Activated CD8-positive, alpha-beta T cell treated with anti-CD3 and anti-CD28 coated beads for 36 hours (primary cell): Measurements from ENCODE around the gene PPDPF. TPM values are rescaled to one million over a fixed set of nuclear protein-coding genes. Genes with fewer than 3 reads are reported as not detected.

Experiments used
- ATAC-seq: fragments of 200-7000 bp; cut with Tn5 transposase; one replicate; pipeline ENCODE4 v1.10.0; 2021; ENCODE audit warnings: mild to moderate bottlenecking, moderate library complexity
- CTCF ChIA-PET: fragments of 350-600 bp; sonication (Branson Sonifier 250); formaldehyde crosslinking; loops from one replicate; lab custom pipeline; 2021; ENCODE audit warnings: antibody characterized with exemption; lab: Charles Lee
- POLR2A ChIA-PET: fragments of 350-600 bp; sonication (Branson Sonifier 250); formaldehyde crosslinking; loops from one replicate; lab custom pipeline; 2021; ENCODE audit warnings: antibody characterized with exemption; lab: Charles Lee
- DNase-seq: peaks from one replicate; pipeline ENCODE4 v3.0.0-alpha.2; 2020
- H3K27ac Mint-ChIP-seq: one replicate; pipeline ENCODE4 v1.8.0; 2021; ENCODE audit warnings: mild to moderate bottlenecking, mixed read lengths
- H3K27me3 Mint-ChIP-seq: one replicate; pipeline ENCODE4 v1.8.0; 2021; ENCODE audit warnings: mixed read lengths
- H3K36me3 Mint-ChIP-seq: one replicate; pipeline ENCODE4 v1.8.0; 2021; ENCODE audit warnings: low read depth, mixed read lengths
- H3K4me1 Mint-ChIP-seq: one replicate; pipeline ENCODE4 v1.8.0; 2021; ENCODE audit warnings: low read depth, mixed read lengths
- H3K4me3 Mint-ChIP-seq: one replicate; pipeline ENCODE4 v1.8.0; 2021; ENCODE audit warnings: mild to moderate bottlenecking, moderate library complexity, mixed read lengths
- H3K9me3 Mint-ChIP-seq: one replicate; pipeline ENCODE4 v1.8.0; 2021; ENCODE audit warnings: mixed read lengths
- CTCF ChIP-seq: fragments of 200-600 bp; IDR thresholded peaks from one replicate; pipeline ENCODE4 v1.8.0; 2022; ENCODE audit warnings: antibody characterized with exemption, mild to moderate bottlenecking
- intact Hi-C: fragments of 100-400 bp; cut with micrococcal nuclease; formaldehyde crosslinking; loops from one replicate; pipeline ENCODE4 v1.10.0; 2022
- total RNA-seq, 2 experiments: library from RNA; stranded (reverse); gene quantifications; one replicate each; pipeline ENCODE4 v1.2.3, GENCODE V29; 2021

PPDPF gene
- total RNA-seq, 2 experiments from 2014 or later = 193 to 226 TPM

DNA sequence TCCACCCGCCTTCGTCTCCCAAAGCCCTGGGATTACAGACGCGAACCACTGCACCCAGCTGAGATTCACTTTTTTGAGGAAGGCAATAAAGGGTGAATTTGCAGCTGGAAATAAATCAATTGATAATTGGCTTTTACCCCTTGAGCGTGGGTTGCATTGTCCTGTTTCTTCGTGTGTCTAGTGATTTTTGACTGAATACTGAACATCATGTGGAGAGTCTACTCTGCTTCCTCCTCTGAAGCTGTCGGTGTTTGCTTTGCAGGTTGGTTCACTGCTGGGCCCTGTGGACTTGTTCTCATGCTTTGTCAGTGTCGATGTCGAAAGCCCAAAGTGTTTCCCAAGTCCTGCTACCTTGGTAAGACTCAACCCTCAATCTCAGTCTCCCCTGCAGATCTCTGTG is 15.9 kb upstream of the PPDPF start:
- intact Hi-C loops = no loop called here
- no peak for ATAC-seq
- H3K27ac Mint-ChIP-seq = no peak overlapping the region
- H3K4me1 Mint-ChIP-seq = peaks cover 14% of the 10 kb centered on the region
- DNase-seq = no peak
- no peak for TF ChIP-seq CTCF
- peaks cover 14% of the 10 kb centered on the region for H3K9me3 Mint-ChIP-seq
- ChIA-PET CTCF (interaction anchor here (2.2 kb wide), 1 partner anchor 9 kb away, joined by 12 read pairs; no protein-coding TSS in a partner anchor), POLR2A (interaction anchor here (1.7 kb wide), 1 partner anchor 16 kb away, joined by 4 read pairs; the partner anchor contains the start of gene PPDPF)
- H3K4me3 Mint-ChIP-seq = no peak overlapping the region
- no peaks in the 10 kb centered on the region for H3K36me3 Mint-ChIP-seq
- H3K27me3 Mint-ChIP-seq = peaks cover 36% of the 10 kb centered on the region

DNA sequence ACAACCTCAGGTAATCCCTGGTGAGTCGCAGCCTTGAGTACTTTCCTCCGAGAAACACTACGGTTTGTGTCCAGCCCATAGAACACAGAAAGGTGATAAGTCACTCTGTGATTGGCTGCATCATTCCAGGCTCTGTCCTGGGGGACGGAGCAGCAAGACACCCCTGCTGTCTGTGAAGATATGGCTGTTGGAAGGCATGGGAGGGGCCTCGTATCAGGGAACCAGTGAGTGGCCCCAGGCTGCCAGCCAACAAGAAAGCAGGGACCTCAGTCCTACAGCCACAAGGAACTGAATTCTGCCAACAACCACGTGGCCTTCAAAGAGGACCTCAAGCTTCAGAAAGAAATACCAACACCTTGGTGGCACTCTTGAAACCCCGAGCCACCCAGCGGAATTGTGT is 15.3 kb upstream of the PPDPF start:
- no peak for DNase-seq
- intact Hi-C loops = no loop called here
- CTCF ChIA-PET = interaction anchor here (1.3 to 2.2 kb wide), 2 partner anchors 9 to 282 kb away, joined by 3 to 12 read pairs; no protein-coding TSS in a partner anchor
- Mint-ChIP-seq H3K9me3 (peaks cover 14% of the 10 kb centered on the region), H3K36me3 (no peaks in the 10 kb centered on the region), H3K4me3 (no peak overlapping the region), H3K27me3 (peaks cover 38% of the 10 kb centered on the region), H3K4me1 (peaks cover 14% of the 10 kb centered on the region), H3K27ac (no peak overlapping the region)
- POLR2A ChIA-PET = no interaction called here
- ATAC-seq = no peak
- TF ChIP-seq CTCF = no peak

DNA sequence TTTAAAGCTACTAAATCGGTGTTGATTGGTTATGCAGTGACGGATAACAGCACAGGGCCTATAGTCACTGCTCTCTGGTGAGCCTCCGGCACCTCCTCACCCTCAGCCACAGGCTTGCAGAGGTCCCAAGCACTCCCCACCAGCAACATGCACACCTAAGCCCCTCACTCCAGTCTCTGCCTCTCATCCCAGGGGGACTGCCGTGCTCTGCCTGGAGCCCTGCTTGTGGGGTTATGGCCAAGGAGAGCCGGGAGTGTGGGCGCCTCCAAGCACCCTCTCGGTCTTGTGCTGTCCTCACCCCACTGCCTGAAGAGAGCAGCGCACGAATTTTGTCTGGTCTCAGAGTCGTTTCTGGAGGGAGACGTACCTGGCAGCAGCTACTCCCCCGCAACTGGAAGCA is 14.8 kb upstream of the PPDPF start:
- no peaks in the 10 kb centered on the region for H3K36me3 Mint-ChIP-seq
- no peak overlapping the region for H3K27ac Mint-ChIP-seq
- peaks cover 41% of the 10 kb centered on the region for H3K27me3 Mint-ChIP-seq
- intact Hi-C loops = no loop called here
- CTCF ChIA-PET = interaction anchor here (1.3 to 2.2 kb wide), 2 partner anchors 10 to 282 kb away, joined by 3 to 12 read pairs; no protein-coding TSS in a partner anchor
- peaks cover 14% of the 10 kb centered on the region for H3K9me3 Mint-ChIP-seq
- DNase-seq (no peak), ATAC-seq (no peak)
- H3K4me1 Mint-ChIP-seq = peaks cover 14% of the 10 kb centered on the region
- POLR2A ChIA-PET = no interaction called here
- no peak overlapping the region for H3K4me3 Mint-ChIP-seq
- no peak for TF ChIP-seq CTCF

- Mint-ChIP-seq H3K36me3 (no peaks in the 10 kb centered on the region), H3K4me3 (no peak overlapping the region), H3K4me1 (peaks cover 14% of the 10 kb centered on the region), H3K27ac (no peak overlapping the region), H3K9me3 (peaks cover 14% of the 10 kb centered on the region), H3K27me3 (peaks cover 45% of the 10 kb centered on the region)
- intact Hi-C loops = no loop called here
- TF ChIP-seq CTCF = no peak
- ChIA-PET CTCF (interaction anchor here (1.1 kb wide), 1 partner anchor 10 kb away, joined by 3 read pairs; no protein-coding TSS in a partner anchor), POLR2A (no interaction called here)
- DNase-seq (peak; percentile 48), ATAC-seq (peak; percentile 50)
These were observed 13.4 kb upstream of the PPDPF start for GRCh38 chr20:63507083-63507743.

GRCh38 chr20:63508072-63508768 is 12.3 kb upstream of the PPDPF start:
- no peak for TF ChIP-seq CTCF
- Mint-ChIP-seq H3K27me3 (peaks cover 52% of the 10 kb centered on the region), H3K9me3 (peaks cover 14% of the 10 kb centered on the region), H3K36me3 (no peaks in the 10 kb centered on the region), H3K4me1 (peaks cover 14% of the 10 kb centered on the region), H3K4me3 (no peak overlapping the region), H3K27ac (peak overlapping the region; percentile 28)
- POLR2A ChIA-PET = interaction anchor here (0.7 kb wide), 1 partner anchor 128 kb away, joined by 3 read pairs; no protein-coding TSS in a partner anchor
- intact Hi-C loops = no loop called here
- ATAC-seq (peak; percentile 69), DNase-seq (peak; percentile 48)
- CTCF ChIA-PET = interaction anchor here (1.1 kb wide), 2 partner anchors 11 to 29 kb away, joined by 3 to 4 read pairs; partner anchors contain the start of gene PTK6
